GM10266 (cell line): ENCODE results near the gene TMEM135.

Source experiments
- DNase-seq: peaks from one replicate; pipeline ENCODE4 v3.0.0; 2012; ENCODE audit errors: extremely low spot score
- TF ChIP-seq, protein P1 (sequence below): IDR thresholded peaks from 2 replicates; pipeline ENCODE4 v1.5.1; 2012; ENCODE audit warnings: mild to moderate bottlenecking, low read depth; ENCODE audit not compliant: control insufficient read depth, insufficient read depth; ENCODE audit errors: missing control alignments

Gene TMEM135

DNA sequence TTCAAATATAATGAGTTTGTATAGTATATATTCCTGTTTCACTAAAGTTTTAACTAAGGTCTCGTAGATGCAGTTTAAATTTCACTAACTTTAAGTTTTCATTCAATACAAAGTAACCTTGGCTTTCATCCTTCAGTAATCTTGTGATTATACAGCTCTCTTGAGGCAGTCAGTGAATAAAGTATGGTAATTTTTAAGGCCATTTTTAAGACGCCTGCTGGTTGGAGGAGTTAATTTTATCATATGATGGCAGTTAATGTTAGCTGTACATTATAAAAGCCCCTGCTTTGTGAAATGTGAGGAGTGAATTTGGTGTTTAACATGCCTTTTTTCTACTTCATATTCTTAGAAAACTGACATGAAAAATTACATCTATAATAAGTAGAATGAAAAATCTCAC is 163.6 kb downstream of the TMEM135 start:
- DNase-seq, result no peak
- TF ChIP-seq, protein P1, sequence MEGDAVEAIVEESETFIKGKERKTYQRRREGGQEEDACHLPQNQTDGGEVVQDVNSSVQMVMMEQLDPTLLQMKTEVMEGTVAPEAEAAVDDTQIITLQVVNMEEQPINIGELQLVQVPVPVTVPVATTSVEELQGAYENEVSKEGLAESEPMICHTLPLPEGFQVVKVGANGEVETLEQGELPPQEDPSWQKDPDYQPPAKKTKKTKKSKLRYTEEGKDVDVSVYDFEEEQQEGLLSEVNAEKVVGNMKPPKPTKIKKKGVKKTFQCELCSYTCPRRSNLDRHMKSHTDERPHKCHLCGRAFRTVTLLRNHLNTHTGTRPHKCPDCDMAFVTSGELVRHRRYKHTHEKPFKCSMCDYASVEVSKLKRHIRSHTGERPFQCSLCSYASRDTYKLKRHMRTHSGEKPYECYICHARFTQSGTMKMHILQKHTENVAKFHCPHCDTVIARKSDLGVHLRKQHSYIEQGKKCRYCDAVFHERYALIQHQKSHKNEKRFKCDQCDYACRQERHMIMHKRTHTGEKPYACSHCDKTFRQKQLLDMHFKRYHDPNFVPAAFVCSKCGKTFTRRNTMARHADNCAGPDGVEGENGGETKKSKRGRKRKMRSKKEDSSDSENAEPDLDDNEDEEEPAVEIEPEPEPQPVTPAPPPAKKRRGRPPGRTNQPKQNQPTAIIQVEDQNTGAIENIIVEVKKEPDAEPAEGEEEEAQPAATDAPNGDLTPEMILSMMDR, result no peak

DNA sequence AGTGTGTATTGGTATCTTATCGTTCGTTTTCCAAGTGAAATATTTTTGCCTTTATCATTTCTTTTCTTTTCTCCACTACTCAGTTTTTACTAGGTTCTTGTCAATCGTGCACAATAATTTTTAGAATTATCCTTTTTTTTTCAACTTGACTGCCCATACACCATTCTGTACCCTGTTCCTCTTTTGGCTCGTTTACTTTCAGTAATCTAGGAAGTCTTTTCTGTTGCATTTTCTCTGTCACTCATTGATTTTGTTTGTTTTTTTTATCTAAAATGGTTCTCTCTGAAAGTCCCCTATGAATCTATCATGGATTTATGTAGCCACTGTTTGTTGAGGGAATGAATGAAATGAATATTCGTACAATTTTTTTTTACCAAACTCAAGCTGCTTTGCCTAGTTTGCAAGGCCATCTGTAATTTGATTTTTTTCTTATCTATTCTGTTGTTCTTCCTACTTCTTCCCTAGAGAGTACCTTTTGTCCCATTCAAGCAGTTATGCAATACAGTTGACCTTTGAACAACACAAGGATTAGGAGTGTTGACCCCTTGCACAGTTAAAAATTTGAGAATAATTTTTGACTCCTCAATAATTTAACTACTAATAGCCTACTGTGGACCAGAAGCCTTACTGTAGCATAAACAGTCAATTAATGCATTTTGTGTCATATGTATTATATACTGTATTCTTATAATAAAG is 166.3 kb downstream of the TMEM135 start:
- no peak for DNase-seq

DNA sequence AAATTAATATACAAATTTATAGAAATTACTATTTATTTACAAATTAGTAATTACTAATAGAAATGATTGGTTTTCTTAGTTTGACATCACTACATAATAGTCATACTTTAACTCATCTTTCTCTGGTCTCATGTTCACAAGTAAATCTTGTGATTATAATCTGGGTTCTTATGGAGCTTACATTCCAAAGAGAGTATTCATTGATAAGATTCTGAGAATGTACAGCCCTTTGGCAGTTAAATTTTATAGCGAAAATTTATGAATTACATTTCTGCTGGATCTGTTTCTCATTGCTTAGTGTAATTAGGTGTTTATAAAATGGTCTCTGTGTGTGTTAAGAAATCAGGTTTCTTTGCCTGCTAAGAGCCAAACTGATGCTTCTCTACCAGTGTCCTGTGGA is 175.2 kb downstream of the TMEM135 start:
- TF ChIP-seq, protein P1, result no peak
- no peak for DNase-seq

More for the DNA sequence above, 166.3 kb downstream of the TMEM135 start:
- TF ChIP-seq, protein P1, result no peak

DNA sequence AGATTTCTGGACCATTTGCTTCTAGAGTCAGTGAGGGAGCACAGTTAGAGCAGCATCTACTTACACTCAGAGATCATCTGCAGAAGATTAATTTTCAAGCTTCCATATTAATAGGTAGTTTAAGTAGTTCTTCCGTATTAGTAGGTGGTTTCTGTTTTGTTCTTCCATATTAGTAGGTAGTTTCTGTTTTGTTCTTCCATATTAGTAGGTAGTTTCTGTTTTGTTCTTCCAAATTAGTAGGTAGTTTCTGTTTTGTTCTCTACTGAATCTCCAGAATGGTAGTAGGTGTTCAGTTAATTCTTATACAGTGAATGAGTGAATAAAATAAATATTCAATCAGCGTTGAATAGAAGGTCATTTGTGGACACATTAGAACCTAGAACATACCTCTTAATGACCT is 175.7 kb downstream of the TMEM135 start:
- peak; percentile 3 for DNase-seq
- TF ChIP-seq, protein P1, result no peak

DNA sequence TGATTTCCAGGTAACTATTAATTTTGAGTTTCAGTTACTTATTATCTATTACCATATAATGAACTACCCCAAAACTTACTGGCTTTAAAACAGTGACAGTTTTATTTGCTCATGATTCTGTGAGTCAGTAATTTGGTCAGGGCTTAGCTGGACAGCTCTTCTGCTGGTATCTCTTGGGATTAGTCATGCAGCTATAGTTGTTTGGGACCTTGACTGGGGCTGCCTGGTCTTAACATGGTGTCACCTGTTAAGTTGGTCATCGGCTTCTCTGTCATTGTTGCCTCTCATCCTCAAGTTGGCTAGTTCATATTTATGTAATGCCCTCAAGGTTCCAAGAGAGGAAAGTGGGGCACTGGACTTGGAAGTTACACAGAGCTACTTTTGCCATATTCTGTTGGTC is 177.5 kb downstream of the TMEM135 start:
- no peak for DNase-seq
- TF ChIP-seq, protein P1, result no peak

DNA sequence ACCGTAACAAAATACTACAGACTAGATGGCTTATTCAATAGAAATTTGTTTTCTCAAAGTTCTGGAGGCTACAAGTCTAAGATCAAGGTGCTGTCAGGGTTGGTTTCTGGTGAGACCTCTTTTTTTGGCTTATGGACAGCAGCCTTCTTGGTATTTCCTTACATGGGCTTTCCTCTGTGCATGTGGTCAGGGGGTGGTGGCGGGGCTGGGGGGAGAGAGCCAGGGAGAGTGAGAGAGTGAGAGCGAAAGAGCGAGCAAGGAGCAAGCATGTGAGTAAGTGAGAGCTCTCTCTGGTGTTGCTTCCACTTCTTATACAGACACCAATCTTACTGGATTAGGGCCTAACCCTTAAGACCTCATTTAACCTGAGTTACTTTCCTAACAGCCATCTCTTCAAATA is 181.5 kb downstream of the TMEM135 start:
- TF ChIP-seq, protein P1, result no peak

DNA sequence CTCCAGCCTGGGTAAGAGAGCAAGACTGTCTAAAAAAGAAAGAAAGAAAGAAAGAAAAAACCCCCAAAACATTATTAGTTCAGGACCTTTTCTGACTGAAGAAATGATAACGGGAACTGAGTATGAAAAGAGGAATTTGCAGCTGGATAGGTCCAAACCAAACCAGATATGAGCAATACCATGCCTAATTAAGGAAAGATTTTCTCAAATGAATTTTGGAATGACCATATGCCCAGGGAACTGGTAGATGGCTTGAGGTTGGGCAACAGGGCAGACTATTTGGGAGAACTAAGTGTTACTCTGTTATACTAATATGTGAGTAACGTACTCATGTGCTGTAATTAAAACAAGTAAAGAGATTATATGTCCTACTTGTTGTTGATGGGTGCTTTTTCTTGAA is 186.1 kb downstream of the TMEM135 start:
- DNase-seq, result no peak
- TF ChIP-seq, protein P1, result no peak

More for the DNA sequence above, 181.5 kb downstream of the TMEM135 start:
- peak; percentile 4 for DNase-seq
